H9 (cell line): ENCODE data around the gene MYO7A. TPM values are rescaled to one million over a fixed set of nuclear protein-coding genes. Genes with fewer than 3 reads are reported as not detected.

Experiments
- DNase-seq: peaks from one replicate; pipeline ENCODE4 v3.0.0-alpha.2; 2017
- H2AFZ ChIP-seq: one replicate; pipeline ENCODE4 v1.6.1; 2013; ENCODE audit warnings: mild to moderate bottlenecking, low read length, control low read depth, moderate library complexity
- H2AK5ac ChIP-seq: 2 replicates; pipeline ENCODE4 v1.6.1; 2013; ENCODE audit warnings: low read length, control low read depth, mixed read lengths; ENCODE audit not compliant: insufficient read length
- H2BK120ac ChIP-seq: one replicate; pipeline ENCODE4 v1.6.1; 2013; ENCODE audit warnings: low read depth, mild to moderate bottlenecking, low read length, control low read depth, inconsistent platforms; ENCODE audit not compliant: poor library complexity, severe bottlenecking
- H2BK12ac ChIP-seq: 2 replicates; pipeline ENCODE4 v1.6.1; 2013; ENCODE audit warnings: low read length, control low read depth, mixed read lengths, low read depth; ENCODE audit not compliant: insufficient read length
- H2BK15ac ChIP-seq: 2 replicates; pipeline ENCODE4 v1.6.1; 2013; ENCODE audit warnings: low read depth, low read length, control low read depth
- H2BK20ac ChIP-seq: one replicate; pipeline ENCODE4 v1.6.1; 2013; ENCODE audit warnings: low read depth, mild to moderate bottlenecking, low read length, control low read depth, inconsistent platforms; ENCODE audit not compliant: poor library complexity, severe bottlenecking
- H2BK5ac ChIP-seq: 2 replicates; pipeline ENCODE4 v1.6.1; 2013; ENCODE audit warnings: low read length, control low read depth, mixed read lengths; ENCODE audit not compliant: insufficient read length
- H3K14ac ChIP-seq: 2 replicates; pipeline ENCODE4 v1.6.1; 2013; ENCODE audit warnings: low read length, control low read depth; ENCODE audit not compliant: insufficient read depth
- H3K18ac ChIP-seq: 2 replicates; pipeline ENCODE4 v1.6.1; 2013; ENCODE audit warnings: low read depth, mild to moderate bottlenecking, mixed read lengths, low read length, control low read depth; ENCODE audit not compliant: insufficient read length
- H3K23ac ChIP-seq: 2 replicates; pipeline ENCODE4 v1.6.1; 2013; ENCODE audit warnings: low read length, control low read depth, mixed read lengths, low read depth; ENCODE audit not compliant: insufficient read length
- H3K23me2 ChIP-seq: 2 replicates; pipeline ENCODE4 v1.6.1; 2013; ENCODE audit warnings: low read depth, mild to moderate bottlenecking, mixed read lengths, low read length, control low read depth; ENCODE audit not compliant: insufficient read length, poor library complexity, severe bottlenecking
- H3K27ac ChIP-seq: 2 replicates; pipeline ENCODE4 v1.5.1; 2013; ENCODE audit warnings: low read length, control low read depth, mixed read lengths, low read depth; ENCODE audit not compliant: insufficient read length
- H3K27me3 ChIP-seq: 2 replicates; pipeline ENCODE4 v1.6.1; 2013; ENCODE audit warnings: low read length, control low read depth, inconsistent platforms; ENCODE audit not compliant: insufficient read depth
- H3K4ac ChIP-seq: 2 replicates; pipeline ENCODE4 v1.6.1; 2013; ENCODE audit warnings: low read depth, mild to moderate bottlenecking, control low read depth, inconsistent platforms, low read length, moderate library complexity
- H3K4me1 ChIP-seq: 2 replicates; pipeline ENCODE4 v1.6.1; 2013; ENCODE audit warnings: low read length, control low read depth, inconsistent platforms; ENCODE audit not compliant: insufficient read depth
- H3K4me2 ChIP-seq: 2 replicates; pipeline ENCODE4 v1.6.1; 2013; ENCODE audit warnings: low read length, control low read depth, mixed read lengths; ENCODE audit not compliant: insufficient read length, insufficient read depth
- H3K56ac ChIP-seq: 2 replicates; pipeline ENCODE4 v1.6.1; 2013; ENCODE audit warnings: low read depth, mild to moderate bottlenecking, mixed read lengths, low read length, control low read depth; ENCODE audit not compliant: insufficient read length
- H3K79me1 ChIP-seq: 2 replicates; pipeline ENCODE4 v1.6.1; 2013; ENCODE audit warnings: low read depth, mild to moderate bottlenecking, moderate library complexity, low read length, control low read depth, inconsistent platforms; ENCODE audit not compliant: insufficient read depth, poor library complexity, severe bottlenecking
- H3K79me2 ChIP-seq: 2 replicates; pipeline ENCODE4 v1.6.1; 2013; ENCODE audit warnings: low read length, control low read depth, inconsistent platforms; ENCODE audit not compliant: insufficient read depth
- H3K9ac ChIP-seq: 2 replicates; pipeline ENCODE4 v1.6.1; 2013; ENCODE audit warnings: low read length, control low read depth, mixed read lengths; ENCODE audit not compliant: insufficient read length; ENCODE audit errors: extremely low read depth
- H3K9me3 ChIP-seq: one replicate; pipeline ENCODE4 v1.6.1; 2013; ENCODE audit warnings: low read depth, low read length, inconsistent platforms; ENCODE audit not compliant: control insufficient read depth
- H3T11ph ChIP-seq: one replicate; pipeline ENCODE4 v1.6.1; 2013; ENCODE audit warnings: mild to moderate bottlenecking, low read length, control low read depth, inconsistent platforms
- H4K20me1 ChIP-seq: one replicate; pipeline ENCODE4 v1.6.1; 2013; ENCODE audit not compliant: control insufficient read depth, insufficient read length, insufficient read depth
- H4K5ac ChIP-seq: 2 replicates; pipeline ENCODE4 v1.6.1; 2013; ENCODE audit warnings: low read depth, mild to moderate bottlenecking, mixed read lengths, low read length, control low read depth; ENCODE audit not compliant: insufficient read length
- H4K8ac ChIP-seq: replicated peaks from 2 replicates; pipeline ENCODE4 v1.6.1; 2013; ENCODE audit warnings: low read length, control low read depth, mixed read lengths, low read depth; ENCODE audit not compliant: insufficient read length
- H4K91ac ChIP-seq: 2 replicates; pipeline ENCODE4 v1.6.1; 2013; ENCODE audit warnings: low read depth, mild to moderate bottlenecking, moderate library complexity, mixed read lengths, low read length, control low read depth; ENCODE audit not compliant: insufficient read length
- H3K27ac Mint-ChIP-seq, 3 experiments: 2 replicates in 2 of 3; 3 replicates in 1 of 3; pipeline ENCODE4 v1.8.0; 2020 to 2021; ENCODE audit warnings: mixed read lengths in 3 of 3, mild to moderate bottlenecking in 1 of 3, moderate library complexity in 1 of 3
- H3K27me3 Mint-ChIP-seq: 2 replicates; pipeline ENCODE4 v1.8.0; 2021; ENCODE audit warnings: low read depth, mild to moderate bottlenecking, moderate library complexity, mixed read lengths
- H3K36me3 Mint-ChIP-seq, 3 experiments: 2 replicates in 2 of 3; 3 replicates in 1 of 3; pipeline ENCODE4 v1.8.0; 2020 to 2021; ENCODE audit warnings: low read depth in 3 of 3, mixed read lengths in 3 of 3; ENCODE audit not compliant: insufficient read depth in 1 of 3
- H3K4me1 Mint-ChIP-seq, 2 experiments: 2 replicates each; pipeline ENCODE4 v1.8.0; 2020; ENCODE audit warnings: mixed read lengths in 2 of 2
- H3K4me3 Mint-ChIP-seq, 2 experiments: 2 replicates in 1 of 2; 3 replicates in 1 of 2; pipeline ENCODE4 v1.8.0; 2020 to 2021; ENCODE audit warnings: mild to moderate bottlenecking in 2 of 2, mixed read lengths in 2 of 2, moderate library complexity in 1 of 2
- H3K9me3 Mint-ChIP-seq, 2 experiments: 2 replicates in 1 of 2; 3 replicates in 1 of 2; pipeline ENCODE4 v1.8.0; 2020; ENCODE audit warnings: mild to moderate bottlenecking in 2 of 2, mixed read lengths in 2 of 2, moderate library complexity in 1 of 2
- CTCF ChIP-seq: fragments of 200-600 bp; sonication (generic); conservative IDR thresholded peaks from 3 replicates; pipeline ENCODE4 v1.8.0; 2021; ENCODE audit warnings: antibody characterized with exemption, mild to moderate bottlenecking
- WGBS: extraction: QIAGEN DNeasy Blood & Tissue Kit; methylation state at CpG from one replicate; pipeline ENCODE4 v1.1.7; 2013; ENCODE audit warnings: missing lambda C conversion rate, low lambda C conversion rate, mixed read lengths; ENCODE audit not compliant: insufficient read length; ENCODE audit errors: extremely low coverage; 5-methylcytosine and 5-hydroxymethylcytosine counted together
- total RNA-seq: library from RNA; stranded (reverse); gene quantifications from 2 replicates; pipeline ENCODE4 v1.2.1, GENCODE V29; 2021

MYO7A gene
- total RNA-seq, 1 experiment from 2014 or later: 1.6 TPM

GRCh38 chr11:77112641-77113381 is 15.2 kb upstream of the MYO7A start:
- Mint-ChIP-seq H3K4me1 (peaks cover 5 to 8% of the 10 kb centered on the region in 2 experiments), H3K4me3 (no peak overlapping the region), H3K9me3 (no peaks in the 10 kb centered on the region), H3K36me3 (no peaks in the 10 kb centered on the region; a peak in 1 of 7 replicates), H3K27me3 (no peaks in the 10 kb centered on the region; the same call in 1 of the 2 replicates), H3K27ac (peak overlapping the region in 2 of 3 experiments; percentile 19 to 82; a peak in 2 of 7 replicates)
- Histone ChIP-seq H3K4ac (no peak overlapping the region), H2BK120ac (no peak overlapping the region), H2BK5ac (no peak overlapping the region), H3K9ac (no peak overlapping the region), H3K27ac (no peak overlapping the region), H3K56ac (no peak overlapping the region), H3K27me3 (no peaks in the 10 kb centered on the region), H3K4me1 (no peaks in the 10 kb centered on the region), H2BK20ac (no peak overlapping the region), H3K4me2 (no peak overlapping the region), H2BK12ac (no peak overlapping the region), H2BK15ac (no peak overlapping the region), H3K9me3 (no peaks in the 10 kb centered on the region), H3K23ac (no peak overlapping the region), H2AK5ac (no peak overlapping the region), H4K8ac (no peak overlapping the region), H4K5ac (no peak overlapping the region), H3K14ac (no peak overlapping the region), H3K23me2 (no peaks in the 10 kb centered on the region), H4K91ac (no peak overlapping the region), H4K20me1 (no peaks in the 10 kb centered on the region), H2AFZ (no peak overlapping the region), H3K79me1 (no peaks in the 10 kb centered on the region), H3T11ph (no peak overlapping the region), H3K18ac (no peak overlapping the region), H3K79me2 (no peaks in the 10 kb centered on the region)
- DNase-seq: no peak
- TF ChIP-seq CTCF: no peak
- whole genome bisulfite sequencing: no CpG with 5 or more reads among the region's 20 CpGs
